Hepatocyte (in vitro differentiated cells): Measurements from ENCODE around the gene TCOF1.

ENCODE experiments used
- EZH2 ChIP-seq: fragments of 200-600 bp; sonication (generic); IDR thresholded peaks from 2 replicates; pipeline ENCODE4 v1.6.1; 2016; ENCODE audit warnings: antibody characterized with exemption, mild to moderate bottlenecking, borderline replicate concordance
- EZH2phosphoT487 ChIP-seq: fragments of 200-600 bp; sonication (generic); IDR thresholded peaks from one replicate; pipeline ENCODE4 v1.6.1; 2018; ENCODE audit warnings: antibody characterized with exemption, mild to moderate bottlenecking, low read depth, moderate library complexity; ENCODE audit not compliant: unreplicated experiment, severe bottlenecking
- TF ChIP-seq, protein P1 (sequence below): fragments of 200-600 bp; sonication (generic); IDR thresholded peaks from 2 replicates; pipeline ENCODE4 v1.5.1; 2016; ENCODE audit warnings: antibody characterized with exemption, mild to moderate bottlenecking; ENCODE audit not compliant: poor library complexity

DNA sequence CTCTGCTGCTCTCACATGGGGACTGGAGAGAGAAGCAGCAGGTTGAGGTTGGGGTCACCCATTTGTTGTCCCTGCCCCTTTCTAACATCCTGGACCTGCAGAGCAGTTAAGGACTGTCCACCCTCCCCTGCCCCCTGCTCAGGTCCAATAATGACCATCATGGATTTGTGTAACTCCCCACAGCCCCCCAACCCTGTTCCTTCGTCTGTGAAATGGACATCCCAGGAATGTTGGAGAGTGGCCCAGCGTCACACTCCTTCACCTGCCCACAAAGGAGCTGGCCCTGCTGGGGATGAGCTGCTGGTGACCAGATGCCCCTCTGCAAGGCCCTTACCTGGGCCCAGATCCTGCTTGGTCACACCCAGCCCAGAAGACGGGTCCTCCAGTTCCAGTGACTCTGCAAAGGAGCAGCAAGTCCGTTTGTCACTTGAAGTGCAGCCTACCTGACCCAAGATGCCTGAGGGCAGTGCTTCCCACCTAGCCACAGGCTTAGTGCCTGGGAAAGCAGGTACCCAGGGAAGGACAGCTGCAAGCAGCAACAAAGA is 44.8 kb downstream of the TCOF1 start:
- TF ChIP-seq, protein P1, sequence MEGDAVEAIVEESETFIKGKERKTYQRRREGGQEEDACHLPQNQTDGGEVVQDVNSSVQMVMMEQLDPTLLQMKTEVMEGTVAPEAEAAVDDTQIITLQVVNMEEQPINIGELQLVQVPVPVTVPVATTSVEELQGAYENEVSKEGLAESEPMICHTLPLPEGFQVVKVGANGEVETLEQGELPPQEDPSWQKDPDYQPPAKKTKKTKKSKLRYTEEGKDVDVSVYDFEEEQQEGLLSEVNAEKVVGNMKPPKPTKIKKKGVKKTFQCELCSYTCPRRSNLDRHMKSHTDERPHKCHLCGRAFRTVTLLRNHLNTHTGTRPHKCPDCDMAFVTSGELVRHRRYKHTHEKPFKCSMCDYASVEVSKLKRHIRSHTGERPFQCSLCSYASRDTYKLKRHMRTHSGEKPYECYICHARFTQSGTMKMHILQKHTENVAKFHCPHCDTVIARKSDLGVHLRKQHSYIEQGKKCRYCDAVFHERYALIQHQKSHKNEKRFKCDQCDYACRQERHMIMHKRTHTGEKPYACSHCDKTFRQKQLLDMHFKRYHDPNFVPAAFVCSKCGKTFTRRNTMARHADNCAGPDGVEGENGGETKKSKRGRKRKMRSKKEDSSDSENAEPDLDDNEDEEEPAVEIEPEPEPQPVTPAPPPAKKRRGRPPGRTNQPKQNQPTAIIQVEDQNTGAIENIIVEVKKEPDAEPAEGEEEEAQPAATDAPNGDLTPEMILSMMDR, result no peak
- TF ChIP-seq EZH2 (no peak), EZH2phosphoT487 (no peak)
